Lung (tissue), 12 donors: ENCODE data around the gene RAB23. TPM values are rescaled to one million over a fixed set of nuclear protein-coding genes. Genes with fewer than 3 reads are reported as not detected.

ENCODE experiments used
- ATAC-seq: fragments of 200-7000 bp; cut with Tn5 transposase; one replicate; pipeline ENCODE4 v1.9.1; 2020; ENCODE audit warnings: moderate number of reproducible peaks; ENCODE audit not compliant: insufficient read depth, low FRiP score
- DNase-seq, 3 donors: peaks; one replicate each; pipeline ENCODE4 v3.0.0-alpha.2; 2013 to 2017
- H3K27ac ChIP-seq, 2 donors: one replicate each; pipeline ENCODE4 v1.5.1; 2013; ENCODE audit warnings: mild to moderate bottlenecking in 2 of 2, moderate library complexity in 2 of 2, control low read depth in 1 of 2, inconsistent platforms in 1 of 2, low read depth in 1 of 2, low read length in 1 of 2
- H3K27me3 ChIP-seq, 3 donors: one replicate each; pipeline ENCODE4 v1.5.1; 2013; ENCODE audit warnings: low read length in 2 of 3; ENCODE audit not compliant: control insufficient read depth in 3 of 3, insufficient read depth in 3 of 3
- H3K36me3 ChIP-seq, 4 donors: one replicate each; pipeline ENCODE4 v1.5.1; 2013; ENCODE audit warnings: low read length in 4 of 4, mild to moderate bottlenecking in 1 of 4, moderate library complexity in 1 of 4; ENCODE audit not compliant: control insufficient read depth in 4 of 4, insufficient read depth in 4 of 4
- H3K4me1 ChIP-seq, 5 donors: one replicate each; pipeline ENCODE4 v1.5.1; 2013; ENCODE audit warnings: low read length in 5 of 5, mild to moderate bottlenecking in 2 of 5, moderate library complexity in 1 of 5; ENCODE audit not compliant: control insufficient read depth in 5 of 5, insufficient read depth in 5 of 5
- H3K4me3 ChIP-seq: one replicate; pipeline ENCODE4 v1.5.1; 2013; ENCODE audit warnings: mild to moderate bottlenecking, control low read depth, moderate library complexity
- H3K9ac ChIP-seq, 2 donors: one replicate each; pipeline ENCODE4 v1.5.1; 2013; ENCODE audit warnings: low read length in 2 of 2, control low read depth in 1 of 2; ENCODE audit not compliant: insufficient read depth in 1 of 2
- H3K9me3 ChIP-seq, 4 donors: one replicate each; pipeline ENCODE4 v1.5.1; 2013; ENCODE audit warnings: low read length in 3 of 4, mild to moderate bottlenecking in 1 of 4, moderate library complexity in 1 of 4; ENCODE audit not compliant: control insufficient read depth in 4 of 4, insufficient read depth in 3 of 4
- CTCF ChIP-seq: IDR thresholded peaks from 2 replicates; pipeline ENCODE4 v1.5.1; 2012; ENCODE audit warnings: mild to moderate bottlenecking; ENCODE audit errors: control extremely low read depth, extremely low read depth
- WGBS, 2 donors: extraction: QIAGEN DNeasy Blood & Tissue Kit; methylation state at CpG; one replicate each; pipeline ENCODE4 v1.1.7; 2013; 5-methylcytosine and 5-hydroxymethylcytosine counted together
- polyA plus RNA-seq, 2 donors: library from polyadenylated mRNA; stranded (reverse); fragments of 200-250 nt; gene quantifications; one replicate each; pipeline ENCODE4 v1.2.1, GENCODE V29; 2013
- total RNA-seq, 2 donors: library from RNA; depleted of rRNA in 1 of 2; stranded (reverse); fragments of >200 nt in 1 of 2; gene quantifications; one replicate each; pipeline ENCODE4 v1.2.1, GENCODE V29; 2014 to 2021
- donor health status: control.
- donor health status: control.
- donor health status: Bipolar disorder and iron deficiency.
- donor health status: healthy.
- donor health status: DM: yes; HTN: yes; CAD: no.

Gene RAB23
- total and polyA plus RNA-seq, 4 donors, result 4.2 to 26.7 (median 6.9) TPM

DNA sequence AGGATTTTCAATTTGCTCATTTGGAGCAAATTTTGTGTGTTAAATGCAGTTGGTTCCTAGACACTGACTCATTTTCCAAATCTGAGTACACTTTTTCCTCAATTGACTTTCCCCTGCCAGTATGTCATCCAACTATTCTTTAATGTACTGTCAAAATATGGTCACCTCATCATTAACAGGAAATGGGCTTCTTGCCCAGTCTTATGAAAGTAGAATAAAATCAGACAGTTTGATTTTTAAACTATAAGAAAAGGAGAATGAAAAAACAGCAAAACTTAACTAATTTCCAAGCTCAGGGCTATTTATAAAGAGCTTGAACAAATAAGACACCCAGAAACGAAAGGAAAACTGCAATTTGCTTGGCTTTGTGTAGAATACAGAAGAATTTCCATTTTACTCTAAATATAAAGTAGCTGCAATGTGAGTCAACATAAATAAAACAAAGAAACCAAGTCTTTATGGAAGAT, 43.7 kb upstream of the RAB23 start:
- Histone ChIP-seq H3K9me3 (peaks cover 0 to 2% (median 0%) of the 10 kb centered on the region in 4 donors), H3K4me3 (no peak overlapping the region), H3K4me1 (peaks cover 0 to 33% (median 4%) of the 10 kb centered on the region in 5 donors), H3K27ac (no peak overlapping the region), H3K36me3 (no peaks in the 10 kb centered on the region), H3K27me3 (no peaks in the 10 kb centered on the region), H3K9ac (peak overlapping the region in 1 of 2 donors; percentile 0)
- TF ChIP-seq CTCF, result no peak
- WGBS, 2 donors, result 59 to 68% methylated on average over 1 of the region's 1 CpG
- ATAC-seq (no peak), DNase-seq (peak in 2 of 3 donors; percentile 89 to 92)

GRCh38 chr6:57263739-57264138, 41.6 kb upstream of the RAB23 start:
- TF ChIP-seq CTCF, result no peak
- peaks cover 0 to 33% (median 4%) of the 10 kb centered on the region in 5 donors for H3K4me1 ChIP-seq
- no peaks in the 10 kb centered on the region for H3K36me3 ChIP-seq

GRCh38 chr6:57262901-57263694, 41.0 kb upstream of the RAB23 start:
- ATAC-seq, result no peak
- Histone ChIP-seq H3K27ac (no peak overlapping the region), H3K9me3 (peaks cover 0 to 4% (median 0%) of the 10 kb centered on the region in 4 donors), H3K27me3 (no peaks in the 10 kb centered on the region), H3K36me3 (no peaks in the 10 kb centered on the region), H3K4me3 (no peak overlapping the region), H3K9ac (no peak overlapping the region), H3K4me1 (peaks cover 0 to 33% (median 4%) of the 10 kb centered on the region in 5 donors)
- DNase-seq, result peak in 1 of 3 donors; percentile 39
- TF ChIP-seq CTCF, result no peak
- WGBS, 2 donors, result 42 to 55% methylated on average over 3 of the region's 3 CpGs

More at GRCh38 chr6:57263739-57264138, 41.6 kb upstream of the RAB23 start:
- no peak for DNase-seq
- ATAC-seq, result no peak
- Histone ChIP-seq H3K9ac (no peak overlapping the region), H3K9me3 (peaks cover 0 to 4% (median 0%) of the 10 kb centered on the region in 4 donors), H3K27me3 (no peaks in the 10 kb centered on the region), H3K4me3 (no peak overlapping the region), H3K27ac (no peak overlapping the region)
- WGBS, 2 donors, result 93 to 98% methylated on average over 2 of the region's 2 CpGs
